ENCODE results near the gene LILRA1.
"Not testable (repeated sequence)": the region's sequence is repeated elsewhere in the genome, so short reads cannot be mapped to it uniquely, and the experiment has no call there.

The LILRA1 gene

DNA sequence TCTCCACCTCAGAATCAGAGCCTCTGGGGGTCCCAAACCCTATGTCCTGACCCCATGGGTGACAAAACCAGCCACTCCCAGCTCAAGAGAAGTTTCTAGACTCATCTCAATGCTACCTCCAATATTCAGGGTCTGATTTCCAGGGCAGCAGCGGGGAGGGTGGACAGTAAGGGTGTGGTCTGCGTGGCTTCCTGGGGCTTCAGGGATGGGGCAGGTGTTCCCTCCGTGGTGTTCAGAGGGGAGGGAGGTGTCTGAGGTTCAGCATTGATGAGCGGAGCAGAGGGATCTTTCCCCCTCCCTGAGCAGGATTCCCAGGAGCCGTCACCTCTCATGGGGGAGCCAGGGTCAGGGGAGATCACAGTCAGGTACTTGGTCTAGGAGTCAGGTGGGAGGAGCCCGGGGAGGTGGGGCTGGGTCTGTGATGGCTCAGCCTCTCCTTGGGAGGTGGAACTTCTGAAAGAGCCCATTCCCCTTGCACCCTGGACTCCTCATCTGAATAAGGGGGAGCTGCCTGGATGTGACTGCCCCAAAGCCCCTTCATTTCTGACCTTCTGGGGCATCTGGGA, 16.9 kb upstream of the LILRA1 start:
- no peaks in the 10 kb centered on the region for H3K9me3 ChIP-seq (ENCODE audit: severe bottlenecking)
- TF ChIP-seq, protein P1, sequence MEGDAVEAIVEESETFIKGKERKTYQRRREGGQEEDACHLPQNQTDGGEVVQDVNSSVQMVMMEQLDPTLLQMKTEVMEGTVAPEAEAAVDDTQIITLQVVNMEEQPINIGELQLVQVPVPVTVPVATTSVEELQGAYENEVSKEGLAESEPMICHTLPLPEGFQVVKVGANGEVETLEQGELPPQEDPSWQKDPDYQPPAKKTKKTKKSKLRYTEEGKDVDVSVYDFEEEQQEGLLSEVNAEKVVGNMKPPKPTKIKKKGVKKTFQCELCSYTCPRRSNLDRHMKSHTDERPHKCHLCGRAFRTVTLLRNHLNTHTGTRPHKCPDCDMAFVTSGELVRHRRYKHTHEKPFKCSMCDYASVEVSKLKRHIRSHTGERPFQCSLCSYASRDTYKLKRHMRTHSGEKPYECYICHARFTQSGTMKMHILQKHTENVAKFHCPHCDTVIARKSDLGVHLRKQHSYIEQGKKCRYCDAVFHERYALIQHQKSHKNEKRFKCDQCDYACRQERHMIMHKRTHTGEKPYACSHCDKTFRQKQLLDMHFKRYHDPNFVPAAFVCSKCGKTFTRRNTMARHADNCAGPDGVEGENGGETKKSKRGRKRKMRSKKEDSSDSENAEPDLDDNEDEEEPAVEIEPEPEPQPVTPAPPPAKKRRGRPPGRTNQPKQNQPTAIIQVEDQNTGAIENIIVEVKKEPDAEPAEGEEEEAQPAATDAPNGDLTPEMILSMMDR (IDR thresholded peaks at IDR 0.05; ENCODE audit: low read depth, low read length) = no peak
- peaks cover 18% of the 10 kb centered on the region for H3K27me3 ChIP-seq (ENCODE audit: insufficient read depth, low read depth, severe bottlenecking)
- H3K36me3 ChIP-seq = no peaks in the 10 kb centered on the region
- DNase-seq = no peak
- H3K27ac ChIP-seq = no peak overlapping the region
- no peak overlapping the region for H3K4me3 ChIP-seq (ENCODE audit: low read depth, low read length)

DNA sequence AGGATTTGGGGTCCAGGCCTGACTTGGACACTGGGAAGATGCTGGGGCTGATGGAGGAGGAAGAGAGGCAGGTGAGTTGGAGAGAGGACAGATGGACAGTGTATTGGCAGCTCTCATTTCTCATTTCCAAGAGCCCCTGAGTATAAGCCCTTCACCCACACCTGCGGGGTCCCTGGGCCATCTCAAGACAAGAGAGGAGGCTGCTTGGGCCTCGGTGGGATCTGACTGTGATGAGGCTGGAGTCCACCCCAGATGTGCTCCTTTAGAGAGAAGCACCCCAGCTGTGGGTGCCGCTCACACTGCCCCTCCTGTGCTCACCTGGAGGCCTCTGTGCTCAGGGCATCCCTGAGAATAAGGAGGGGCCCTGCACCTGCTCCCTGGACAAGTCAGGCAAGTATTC, 16.1 kb upstream of the LILRA1 start:
- Histone ChIP-seq H3K27me3 (ENCODE audit: insufficient read depth, low read depth, severe bottlenecking) (peaks cover 16% of the 10 kb centered on the region), H3K9me3 (ENCODE audit: severe bottlenecking) (no peaks in the 10 kb centered on the region), H3K4me3 (ENCODE audit: low read depth, low read length) (no peak overlapping the region), H3K27ac (no peak overlapping the region), H3K36me3 (no peaks in the 10 kb centered on the region)
- no peak for DNase-seq
- TF ChIP-seq, protein P1 (IDR thresholded peaks at IDR 0.05; ENCODE audit: low read depth, low read length) = no peak

DNA sequence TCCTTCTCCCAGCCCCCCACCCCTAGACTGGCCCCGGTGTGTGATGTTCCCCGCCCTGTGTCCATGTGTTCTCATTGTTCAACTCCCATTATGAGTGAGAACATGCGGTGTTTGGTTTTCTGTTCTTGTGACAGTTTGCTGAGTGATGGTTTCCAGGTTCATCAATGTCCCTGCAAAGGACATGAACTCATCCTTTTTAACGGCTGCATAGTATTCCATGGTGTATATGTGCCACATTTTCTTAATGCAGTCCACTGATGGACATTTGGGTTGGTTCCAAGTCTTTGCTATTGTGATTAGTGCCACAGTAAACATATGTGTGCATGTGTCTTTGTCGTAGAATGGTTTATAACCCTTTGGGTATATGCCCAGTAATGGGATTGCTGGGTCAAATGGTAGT, 15.2 kb upstream of the LILRA1 start:
- H3K9me3 ChIP-seq (ENCODE audit: severe bottlenecking); H3K27me3 ChIP-seq (ENCODE audit: insufficient read depth, low read depth, severe bottlenecking); H3K27ac ChIP-seq; DNase-seq; H3K4me3 ChIP-seq (ENCODE audit: low read depth, low read length); H3K36me3 ChIP-seq: not testable (repeated sequence)

DNA sequence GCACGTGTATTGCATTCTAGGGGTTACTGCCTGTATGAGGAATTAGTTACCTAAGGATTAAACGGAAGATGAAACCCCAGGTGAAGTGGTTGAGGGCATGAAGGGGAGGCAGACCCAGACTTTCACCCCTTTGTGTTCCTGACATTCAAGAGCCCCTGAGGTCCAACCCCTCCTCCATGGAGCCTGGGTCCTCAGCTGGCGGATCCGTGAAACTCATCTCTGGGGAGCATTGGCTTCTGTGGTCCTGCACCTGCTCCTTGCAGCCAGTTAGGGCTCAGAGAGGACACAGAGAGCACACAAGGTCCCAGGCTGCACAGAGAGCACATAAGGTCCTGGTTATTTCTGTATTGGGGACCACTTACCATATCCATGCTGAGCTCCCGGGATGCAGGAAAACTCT, 7.0 kb upstream of the LILRA1 start:
- TF ChIP-seq, protein P1 (IDR thresholded peaks at IDR 0.05; ENCODE audit: low read depth, low read length) = no peak
- H3K27ac ChIP-seq = no peak overlapping the region
- H3K27me3 ChIP-seq (ENCODE audit: insufficient read depth, low read depth, severe bottlenecking) = peaks cover 60% of the 10 kb centered on the region
- no peak overlapping the region for H3K4me3 ChIP-seq (ENCODE audit: low read depth, low read length)
- H3K9me3 ChIP-seq (ENCODE audit: severe bottlenecking) = no peaks in the 10 kb centered on the region
- DNase-seq = no peak
- H3K36me3 ChIP-seq = no peaks in the 10 kb centered on the region

DNA sequence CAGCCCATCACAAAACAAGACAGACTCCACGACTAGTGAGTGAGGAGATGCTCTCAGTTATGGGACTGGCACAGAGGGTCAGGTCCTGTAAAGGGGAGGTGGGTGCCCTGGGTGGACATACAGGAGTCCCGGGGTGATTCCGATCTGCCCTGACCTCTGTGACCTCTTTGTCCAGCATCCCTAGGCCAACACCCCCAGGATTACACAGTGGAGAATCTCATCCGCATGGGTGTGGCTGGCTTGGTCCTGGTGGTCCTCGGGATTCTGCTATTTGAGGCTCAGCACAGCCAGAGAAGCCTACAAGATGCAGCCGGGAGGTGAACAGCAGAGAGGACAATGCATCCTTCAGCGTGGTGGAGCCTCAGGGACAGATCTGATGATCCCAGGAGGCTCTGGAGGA, 6.4 kb upstream of the LILRA1 start:
- Histone ChIP-seq H3K4me3 (ENCODE audit: low read depth, low read length) (no peak overlapping the region), H3K9me3 (ENCODE audit: severe bottlenecking) (no peaks in the 10 kb centered on the region), H3K36me3 (no peaks in the 10 kb centered on the region), H3K27ac (no peak overlapping the region), H3K27me3 (ENCODE audit: insufficient read depth, low read depth, severe bottlenecking) (peaks cover 60% of the 10 kb centered on the region)
- TF ChIP-seq, protein P1 (IDR thresholded peaks at IDR 0.05; ENCODE audit: low read depth, low read length) = no peak
- DNase-seq = no peak

DNA sequence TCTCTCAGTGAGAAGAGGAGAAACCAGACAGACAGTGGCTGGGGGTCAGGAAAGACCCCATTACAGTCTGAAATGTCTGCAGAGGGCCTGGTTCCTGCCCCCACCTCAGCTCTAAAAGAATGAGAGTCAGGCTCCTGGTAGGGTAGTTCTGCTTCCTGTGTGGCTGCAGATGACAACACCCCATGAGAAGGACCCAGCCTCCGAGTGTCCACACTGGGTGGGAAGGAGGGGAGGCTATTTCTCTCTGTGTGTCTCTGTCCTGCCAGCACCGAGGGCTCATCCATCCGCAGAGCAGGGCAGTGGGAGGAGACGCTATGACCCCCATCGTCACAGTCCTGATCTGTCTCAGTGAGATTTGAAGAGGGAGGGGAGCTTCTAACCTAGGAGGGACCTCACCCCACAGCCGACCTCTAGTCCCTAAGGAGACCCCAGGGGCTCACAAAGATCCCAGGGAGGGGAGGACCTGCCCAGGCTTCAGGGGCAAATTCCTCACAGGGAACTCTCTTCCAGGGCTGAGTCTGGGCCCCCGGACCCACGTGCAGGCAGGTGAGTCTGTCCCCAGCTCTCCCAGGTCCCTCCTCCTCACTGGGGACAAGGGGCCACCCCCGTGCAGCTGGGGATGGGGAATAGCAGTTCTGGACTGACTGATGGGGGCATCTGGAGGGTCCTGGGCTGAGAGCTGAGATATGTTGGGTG, 647 bp downstream of the LILRA1 start:
- not testable (repeated sequence) for H3K4me3 ChIP-seq (ENCODE audit: low read depth, low read length); DNase-seq; H3K27ac ChIP-seq; H3K36me3 ChIP-seq; H3K9me3 ChIP-seq (ENCODE audit: severe bottlenecking)
- peaks cover 55% of the 10 kb centered on the region for H3K27me3 ChIP-seq (ENCODE audit: insufficient read depth, low read depth, severe bottlenecking)

DNA sequence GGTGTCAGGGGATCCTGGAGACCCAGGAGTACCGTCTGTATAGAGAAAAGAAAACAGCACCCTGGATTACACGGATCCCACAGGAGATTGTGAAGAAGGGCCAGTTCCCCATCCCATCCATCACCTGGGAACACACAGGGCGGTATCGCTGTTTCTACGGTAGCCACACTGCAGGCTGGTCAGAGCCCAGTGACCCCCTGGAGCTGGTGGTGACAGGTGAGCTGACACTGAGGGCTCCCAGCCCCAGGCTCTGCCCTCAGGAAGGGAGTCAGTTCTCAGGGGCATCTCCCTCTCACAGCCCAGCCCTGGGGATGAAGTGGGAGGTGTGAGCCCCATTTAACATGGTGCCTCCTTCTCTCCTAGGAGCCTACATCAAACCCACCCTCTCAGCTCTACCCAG, 1.3 kb downstream of the LILRA1 start:
- TF ChIP-seq, protein P1 (IDR thresholded peaks at IDR 0.05; ENCODE audit: low read depth, low read length) = no peak
- H3K9me3 ChIP-seq (ENCODE audit: severe bottlenecking) = no peaks in the 10 kb centered on the region
- H3K27ac ChIP-seq = no peak overlapping the region
- peaks cover 55% of the 10 kb centered on the region for H3K27me3 ChIP-seq (ENCODE audit: insufficient read depth, low read depth, severe bottlenecking)
- no peak overlapping the region for H3K4me3 ChIP-seq (ENCODE audit: low read depth, low read length)
- DNase-seq = no peak
- H3K36me3 ChIP-seq = no peaks in the 10 kb centered on the region

DNA sequence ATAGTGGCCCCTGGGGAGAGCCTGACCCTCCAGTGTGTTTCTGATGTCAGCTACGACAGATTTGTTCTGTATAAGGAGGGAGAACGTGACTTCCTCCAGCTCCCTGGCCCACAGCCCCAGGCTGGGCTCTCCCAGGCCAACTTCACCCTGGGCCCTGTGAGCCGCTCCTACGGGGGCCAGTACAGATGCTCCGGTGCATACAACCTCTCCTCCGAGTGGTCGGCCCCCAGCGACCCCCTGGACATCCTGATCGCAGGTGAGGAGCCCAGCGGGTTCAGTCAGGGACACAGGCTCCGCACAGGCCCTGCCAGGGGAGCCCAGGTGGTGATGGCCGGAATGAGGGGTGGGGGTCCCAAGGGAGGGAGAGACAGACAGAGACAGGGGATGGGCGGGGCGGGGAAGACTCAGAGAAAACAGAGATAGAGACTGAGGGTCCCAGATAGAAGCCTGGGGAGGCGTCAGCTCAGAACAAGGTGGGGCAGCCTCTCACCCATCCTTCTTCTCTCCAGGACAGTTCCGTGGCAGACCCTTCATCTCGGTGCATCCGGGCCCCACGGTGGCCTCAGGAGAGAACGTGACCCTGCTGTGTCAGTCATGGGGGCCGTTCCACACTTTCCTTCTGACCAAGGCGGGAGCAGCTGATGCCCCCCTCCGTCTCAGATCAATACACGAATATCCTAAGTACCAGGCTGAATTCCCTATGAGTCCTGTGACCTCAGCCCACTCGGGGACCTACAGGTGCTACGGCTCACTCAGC, 2.4 kb downstream of the LILRA1 start:
- H3K36me3 ChIP-seq; H3K9me3 ChIP-seq (ENCODE audit: severe bottlenecking); H3K27ac ChIP-seq; H3K4me3 ChIP-seq (ENCODE audit: low read depth, low read length); DNase-seq: not testable (repeated sequence)
- H3K27me3 ChIP-seq (ENCODE audit: insufficient read depth, low read depth, severe bottlenecking) = peaks cover 50% of the 10 kb centered on the region

Data from WERI-Rb-1 (cell line).